GM10248 (cell line): Measurements from ENCODE around the gene MYT1.

ENCODE experiments used
- CTCF ChIA-PET: fragments of 300-600 bp; sonication (Branson Sonifier 250); formaldehyde crosslinking; extraction: SDS; loops from one replicate; lab custom pipeline; 2021; ENCODE audit warnings: antibody characterized with exemption; lab: Yijun Ruan, JAX
- POLR2A ChIA-PET: fragments of 350-650 bp; sonication (Branson Sonifier 250); formaldehyde crosslinking; extraction: SDS; loops from one replicate; lab custom pipeline; 2020; ENCODE audit warnings: antibody characterized with exemption; lab: Yijun Ruan, JAX
- DNase-seq: peaks from one replicate; pipeline ENCODE4 v3.0.0; 2012; ENCODE audit errors: extremely low spot score
- CTCF ChIP-seq: IDR thresholded peaks from 2 replicates; pipeline ENCODE4 v1.5.1; 2012; ENCODE audit warnings: mild to moderate bottlenecking, low read depth; ENCODE audit errors: extremely low read depth, missing control alignments, control extremely low read depth

Gene MYT1

GRCh38 chr20:64140061-64140931 lies 24.0 kb upstream of the MYT1 start:
- POLR2A ChIA-PET, result no interaction called here
- TF ChIP-seq CTCF, result no peak
- DNase-seq, result no peak
- CTCF ChIA-PET, result interaction anchor here (0.9 to 1.2 kb wide), 3 partner anchors 20 to 30 kb away, joined by 3 read pairs; no protein-coding TSS in a partner anchor

- POLR2A ChIA-PET, result no interaction called here
- TF ChIP-seq CTCF, result no peak
- no peak for DNase-seq
- CTCF ChIA-PET, result interaction anchor here (0.9 to 1.2 kb wide), 3 partner anchors 20 to 29 kb away, joined by 3 read pairs; no protein-coding TSS in a partner anchor
These were observed 23.3 kb upstream of the MYT1 start for GRCh38 chr20:64140956-64141355.

- ChIA-PET CTCF (no interaction called here), POLR2A (no interaction called here)
- DNase-seq, result no peak
- TF ChIP-seq CTCF, result no peak
These were observed 21.7 kb upstream of the MYT1 start for GRCh38 chr20:64142590-64142989.

GRCh38 chr20:64143018-64143801 lies 21.0 kb upstream of the MYT1 start:
- TF ChIP-seq CTCF, result no peak
- ChIA-PET CTCF (no interaction called here), POLR2A (no interaction called here)
- DNase-seq, result no peak

DNA sequence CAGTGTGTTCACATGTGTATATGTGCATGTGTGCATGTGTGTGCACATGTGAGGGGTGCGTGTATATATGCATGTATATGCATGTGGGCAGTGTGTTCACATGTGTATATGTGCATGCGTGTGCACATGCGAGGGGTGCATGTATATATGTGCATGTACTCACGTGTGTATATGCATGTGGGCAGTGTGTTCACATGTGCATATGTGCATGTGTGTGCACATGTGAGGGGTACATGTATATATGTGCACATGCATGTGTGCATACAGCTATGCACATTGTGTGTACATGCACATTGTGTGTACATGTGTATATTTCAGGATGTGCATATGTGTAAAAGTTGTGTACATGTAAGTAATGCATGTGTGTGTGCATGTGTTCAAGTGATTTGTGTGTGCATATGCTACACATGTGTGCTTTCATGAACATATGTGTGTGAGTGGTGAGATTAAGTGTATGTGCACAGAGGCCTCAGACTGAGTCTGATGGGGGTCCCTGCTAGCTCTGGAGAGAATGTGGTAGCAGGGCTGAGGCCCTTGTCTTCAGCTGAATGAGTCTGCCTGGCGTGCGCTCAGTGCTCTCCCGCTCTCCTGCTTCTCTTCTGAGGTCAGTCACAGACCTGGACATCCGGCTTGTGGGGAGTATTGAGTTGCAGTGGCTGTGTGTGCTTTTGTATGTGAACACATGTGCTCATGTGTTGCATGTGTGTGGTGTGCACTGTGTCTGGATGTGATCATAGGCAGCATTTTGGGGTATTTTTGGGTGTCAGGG lies 19.9 kb upstream of the MYT1 start:
- no peak for DNase-seq
- TF ChIP-seq CTCF, result no peak
- ChIA-PET POLR2A (no interaction called here), CTCF (interaction anchor here (1.3 kb wide), 1 partner anchor 42 kb away, joined by 3 read pairs; no protein-coding TSS in a partner anchor)
